ENCODE results near the gene SP2. TPM values are rescaled to one million over a fixed set of nuclear protein-coding genes. Genes with fewer than 3 reads are reported as not detected.

Gene SP2
- total and polyA plus RNA-seq, 2 donors (not counting 1 experiment from before 2014, with no cell fraction given): 25.4 to 32.5 TPM

GRCh38 chr17:47975823-47976205 is 79.8 kb downstream of the SP2 start:
- Histone ChIP-seq H3K4me2 (replicated peaks; ENCODE audit: low read depth, low read length, poor library complexity, severe bottlenecking) (no peak overlapping the region), H2AFZ (ENCODE audit: insufficient read depth, low read depth, low read length, poor library complexity, severe bottlenecking) (no peak overlapping the region), H3K27me3 (replicated peaks in 1 of 4; ENCODE audit: control extremely low read depth in 1 of 4, control insufficient read depth in 3 of 4, insufficient read depth in 4 of 4, low read length in 3 of 4) (no peaks in the 10 kb centered on the region), H3K4me1 (ENCODE audit: control insufficient read depth in 2 of 2, insufficient read depth in 2 of 2, low read length in 2 of 2) (peaks cover 12 to 20% of the 10 kb centered on the region in 2 donors), H3K36me3 (replicated peaks in 1 of 2; ENCODE audit: control extremely low read depth in 1 of 2, control insufficient read depth in 1 of 2, extremely low read depth in 1 of 2, insufficient read depth in 2 of 2, low read length in 1 of 2) (peaks cover 2 to 62% of the 10 kb centered on the region in 2 experiments), H3K9ac (ENCODE audit: low read length) (no peak overlapping the region), H3K79me2 (ENCODE audit: control insufficient read depth, insufficient read depth, low read length) (peaks cover 14% of the 10 kb centered on the region), H4K20me1 (ENCODE audit: control insufficient read depth, insufficient read depth, low read length, poor library complexity, severe bottlenecking) (no peaks in the 10 kb centered on the region), H3K9me3 (ENCODE audit: control extremely low read depth in 1 of 3, control insufficient read depth in 2 of 3, insufficient read depth in 1 of 3, low read length in 2 of 3) (no peaks in the 10 kb centered on the region), H3K4me3 (ENCODE audit: control extremely low read depth in 1 of 5, extremely low read depth in 1 of 5, insufficient read depth in 1 of 5, low read depth in 2 of 5, low read length in 4 of 5) (no peak overlapping the region), H3K27ac (ENCODE audit: low read length in 2 of 2) (no peak overlapping the region)
- ChIA-PET CTCF (interaction anchor here (0.8 to 2.7 kb wide), 3 partner anchors 26 to 42 kb away, joined by 3 to 8 read pairs (median 8); no protein-coding TSS in a partner anchor), POLR2A (no interaction called here)
- no peaks in the 10 kb centered on the region for H3K27me3 Mint-ChIP-seq
- intact Hi-C loops (cut with micrococcal nuclease): no loop called here
- no peak for DNase-seq
- ATAC-seq (ENCODE audit: low read depth): no peak
- no peak overlapping the region for H3K27ac Mint-ChIP-seq
- no peak overlapping the region for H3K4me3 Mint-ChIP-seq
- TF ChIP-seq, protein P1, sequence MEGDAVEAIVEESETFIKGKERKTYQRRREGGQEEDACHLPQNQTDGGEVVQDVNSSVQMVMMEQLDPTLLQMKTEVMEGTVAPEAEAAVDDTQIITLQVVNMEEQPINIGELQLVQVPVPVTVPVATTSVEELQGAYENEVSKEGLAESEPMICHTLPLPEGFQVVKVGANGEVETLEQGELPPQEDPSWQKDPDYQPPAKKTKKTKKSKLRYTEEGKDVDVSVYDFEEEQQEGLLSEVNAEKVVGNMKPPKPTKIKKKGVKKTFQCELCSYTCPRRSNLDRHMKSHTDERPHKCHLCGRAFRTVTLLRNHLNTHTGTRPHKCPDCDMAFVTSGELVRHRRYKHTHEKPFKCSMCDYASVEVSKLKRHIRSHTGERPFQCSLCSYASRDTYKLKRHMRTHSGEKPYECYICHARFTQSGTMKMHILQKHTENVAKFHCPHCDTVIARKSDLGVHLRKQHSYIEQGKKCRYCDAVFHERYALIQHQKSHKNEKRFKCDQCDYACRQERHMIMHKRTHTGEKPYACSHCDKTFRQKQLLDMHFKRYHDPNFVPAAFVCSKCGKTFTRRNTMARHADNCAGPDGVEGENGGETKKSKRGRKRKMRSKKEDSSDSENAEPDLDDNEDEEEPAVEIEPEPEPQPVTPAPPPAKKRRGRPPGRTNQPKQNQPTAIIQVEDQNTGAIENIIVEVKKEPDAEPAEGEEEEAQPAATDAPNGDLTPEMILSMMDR (IDR thresholded peaks at IDR 0.05): no peak
- no peak for TF ChIP-seq EZH2 (IDR thresholded peaks at IDR 0.05; ENCODE audit: borderline replicate concordance, insufficient read depth, low read depth, low read length, poor library complexity, severe bottlenecking)
- H3K4me1 Mint-ChIP-seq: peaks cover 17% of the 10 kb centered on the region
- 96% methylated on average over 9 of the region's 10 CpGs for WGBS (ENCODE audit: insufficient coverage)
- no peaks in the 10 kb centered on the region for H3K9me3 Mint-ChIP-seq (ENCODE audit: insufficient read depth)

DNA sequence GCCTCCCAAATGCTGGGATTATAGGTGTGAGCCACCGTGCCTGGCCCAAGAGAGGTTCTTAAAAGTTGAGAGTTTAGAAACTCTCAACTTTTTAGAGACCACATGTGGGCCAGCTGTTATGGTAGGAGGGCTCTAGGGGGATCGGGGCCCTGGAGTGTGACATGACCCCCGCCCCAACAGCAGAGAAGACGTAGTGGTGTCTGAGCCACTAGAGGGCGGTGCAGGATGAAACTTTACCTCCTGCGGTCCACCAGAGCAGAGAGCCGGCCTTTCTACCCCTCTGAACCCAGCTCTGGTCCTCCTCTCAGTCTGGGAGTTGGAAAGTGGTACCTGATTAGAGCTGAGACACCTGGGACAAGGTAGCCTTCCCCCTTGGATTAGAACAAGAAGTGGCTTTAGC is 82.3 kb downstream of the SP2 start:
- Histone ChIP-seq H3K9me3 (ENCODE audit: control extremely low read depth in 1 of 3, control insufficient read depth in 2 of 3, insufficient read depth in 1 of 3, low read length in 2 of 3) (no peaks in the 10 kb centered on the region), H3K79me2 (ENCODE audit: control insufficient read depth, insufficient read depth, low read length) (no peaks in the 10 kb centered on the region), H3K36me3 (replicated peaks in 1 of 2; ENCODE audit: control extremely low read depth in 1 of 2, control insufficient read depth in 1 of 2, extremely low read depth in 1 of 2, insufficient read depth in 2 of 2, low read length in 1 of 2) (peaks cover 2 to 86% of the 10 kb centered on the region in 2 experiments), H3K27ac (ENCODE audit: low read length in 2 of 2) (no peak overlapping the region), H3K4me1 (ENCODE audit: control insufficient read depth in 2 of 2, insufficient read depth in 2 of 2, low read length in 2 of 2) (no peaks in the 10 kb centered on the region), H3K9ac (ENCODE audit: low read length) (no peak overlapping the region), H2AFZ (ENCODE audit: insufficient read depth, low read depth, low read length, poor library complexity, severe bottlenecking) (no peak overlapping the region), H3K4me3 (ENCODE audit: control extremely low read depth in 1 of 5, extremely low read depth in 1 of 5, insufficient read depth in 1 of 5, low read depth in 2 of 5, low read length in 4 of 5) (no peak overlapping the region), H3K27me3 (replicated peaks in 1 of 4; ENCODE audit: control extremely low read depth in 1 of 4, control insufficient read depth in 3 of 4, insufficient read depth in 4 of 4, low read length in 3 of 4) (no peaks in the 10 kb centered on the region), H3K4me2 (replicated peaks; ENCODE audit: low read depth, low read length, poor library complexity, severe bottlenecking) (no peak overlapping the region), H4K20me1 (ENCODE audit: control insufficient read depth, insufficient read depth, low read length, poor library complexity, severe bottlenecking) (no peaks in the 10 kb centered on the region)
- TF ChIP-seq, protein P1 (IDR thresholded peaks at IDR 0.05): peak; percentile 77
- no peak for TF ChIP-seq EZH2 (IDR thresholded peaks at IDR 0.05; ENCODE audit: borderline replicate concordance, insufficient read depth, low read depth, low read length, poor library complexity, severe bottlenecking)
- DNase-seq (peak; percentile 67), ATAC-seq (ENCODE audit: low read depth) (peak; percentile 88)
- Mint-ChIP-seq H3K27me3 (no peaks in the 10 kb centered on the region), H3K4me1 (peaks cover 2% of the 10 kb centered on the region), H3K9me3 (ENCODE audit: insufficient read depth) (no peaks in the 10 kb centered on the region), H3K4me3 (no peak overlapping the region), H3K27ac (no peak overlapping the region)
- intact Hi-C loops (cut with micrococcal nuclease): loop anchor here (1.0 to 2.0 kb wide), 3 partner anchors 34 to 96 kb away; no protein-coding TSS in a partner anchor
- 35% methylated on average over 2 of the region's 7 CpGs for WGBS (ENCODE audit: insufficient coverage)
- POLR2A ChIA-PET: no interaction called here
- CTCF ChIA-PET: interaction anchor here (0.6 to 3.2 kb wide), 27 partner anchors 9 to 157 kb away, joined by 3 to 20 read pairs (median 4); partner anchors contain the start of gene PNPO

Other genes starting within 250 kb of the SP2 start
- gene KPNB1, start 246.3 kb upstream of the SP2 start, total RNA-seq: 269 and 278 TPM in 2 replicates
- gene KPNB1, start 246.3 kb upstream of the SP2 start, polyA plus RNA-seq: 60.6 and 92.3 TPM in 2 replicates
- gene TBKBP1, start 202.1 kb upstream of the SP2 start, total RNA-seq: 6.6 and 9.3 TPM in 2 replicates
- 6.8 and 8.4 TPM in 2 replicates for gene TBKBP1, start 202.1 kb upstream of the SP2 start, polyA plus RNA-seq
- 8.4 and 10.8 TPM in 2 replicates for gene TBX21, start 163.0 kb upstream of the SP2 start, total RNA-seq
- 6.1 and 10.8 TPM in 2 replicates for gene TBX21, start 163.0 kb upstream of the SP2 start, polyA plus RNA-seq
- 51.0 and 52.5 TPM in 2 replicates for gene OSBPL7, start 74.4 kb upstream of the SP2 start, total RNA-seq
- 45.0 and 61.3 TPM in 2 replicates for gene OSBPL7, start 74.4 kb upstream of the SP2 start, polyA plus RNA-seq
- gene MRPL10, start 64.7 kb upstream of the SP2 start, total RNA-seq: 34.8 and 37.4 TPM in 2 replicates
- 32.4 and 39.4 TPM in 2 replicates for gene MRPL10, start 64.7 kb upstream of the SP2 start, polyA plus RNA-seq
- 2.2 and 2.4 TPM in 2 replicates for gene LRRC46, start 64.6 kb upstream of the SP2 start, total RNA-seq
- gene LRRC46, start 64.6 kb upstream of the SP2 start, polyA plus RNA-seq: 0.69 and 1.6 TPM in 2 replicates
- 47.8 and 53.8 TPM in 2 replicates for gene SCRN2, start 55.0 kb upstream of the SP2 start, total RNA-seq
- 65.2 and 71.9 TPM in 2 replicates for gene SCRN2, start 55.0 kb upstream of the SP2 start, polyA plus RNA-seq
- gene SP6, start 45.1 kb upstream of the SP2 start, total RNA-seq: not detected in 2 replicates
- gene SP6, start 45.1 kb upstream of the SP2 start, polyA plus RNA-seq: 0.04 and 0.09 TPM in 2 replicates
- gene PNPO, start 45.3 kb downstream of the SP2 start, total RNA-seq: 12.4 and 14.7 TPM in 2 replicates
- 7.3 and 8.0 TPM in 2 replicates for gene PNPO, start 45.3 kb downstream of the SP2 start, polyA plus RNA-seq
- not detected in 2 replicates for gene PRR15L, start 61.6 kb downstream of the SP2 start, total RNA-seq
- gene PRR15L, start 61.6 kb downstream of the SP2 start, polyA plus RNA-seq: not detected in 2 replicates
- 415 and 417 TPM in 2 replicates for gene CDK5RAP3, start 74.9 kb downstream of the SP2 start, total RNA-seq
- gene CDK5RAP3, start 74.9 kb downstream of the SP2 start, polyA plus RNA-seq: 728 and 990 TPM in 2 replicates
- 1.2 and 2.3 TPM in 2 replicates for gene COPZ2, start 141.6 kb downstream of the SP2 start, total RNA-seq
- gene COPZ2, start 141.6 kb downstream of the SP2 start, polyA plus RNA-seq: 1.0 and 1.2 TPM in 2 replicates
- gene NFE2L1, start 152.1 kb downstream of the SP2 start, total RNA-seq: 58.1 and 66.4 TPM in 2 replicates
- gene NFE2L1, start 152.1 kb downstream of the SP2 start, polyA plus RNA-seq: 20.4 and 25.2 TPM in 2 replicates
- gene CBX1, start 205.2 kb downstream of the SP2 start, total RNA-seq: 29.7 and 33.1 TPM in 2 replicates
- 9.4 and 13.9 TPM in 2 replicates for gene CBX1, start 205.2 kb downstream of the SP2 start, polyA plus RNA-seq
- gene SNX11, start 211.5 kb downstream of the SP2 start, total RNA-seq: 42.0 and 47.1 TPM in 2 replicates
- gene SNX11, start 211.5 kb downstream of the SP2 start, polyA plus RNA-seq: 25.6 and 41.7 TPM in 2 replicates

All from B cell (primary cell).